Measurements from ENCODE around the gene CERS1.
A peak's percentile ranks its signal among the peaks of the same experiment; 100 is the strongest.

The CERS1 gene

DNA sequence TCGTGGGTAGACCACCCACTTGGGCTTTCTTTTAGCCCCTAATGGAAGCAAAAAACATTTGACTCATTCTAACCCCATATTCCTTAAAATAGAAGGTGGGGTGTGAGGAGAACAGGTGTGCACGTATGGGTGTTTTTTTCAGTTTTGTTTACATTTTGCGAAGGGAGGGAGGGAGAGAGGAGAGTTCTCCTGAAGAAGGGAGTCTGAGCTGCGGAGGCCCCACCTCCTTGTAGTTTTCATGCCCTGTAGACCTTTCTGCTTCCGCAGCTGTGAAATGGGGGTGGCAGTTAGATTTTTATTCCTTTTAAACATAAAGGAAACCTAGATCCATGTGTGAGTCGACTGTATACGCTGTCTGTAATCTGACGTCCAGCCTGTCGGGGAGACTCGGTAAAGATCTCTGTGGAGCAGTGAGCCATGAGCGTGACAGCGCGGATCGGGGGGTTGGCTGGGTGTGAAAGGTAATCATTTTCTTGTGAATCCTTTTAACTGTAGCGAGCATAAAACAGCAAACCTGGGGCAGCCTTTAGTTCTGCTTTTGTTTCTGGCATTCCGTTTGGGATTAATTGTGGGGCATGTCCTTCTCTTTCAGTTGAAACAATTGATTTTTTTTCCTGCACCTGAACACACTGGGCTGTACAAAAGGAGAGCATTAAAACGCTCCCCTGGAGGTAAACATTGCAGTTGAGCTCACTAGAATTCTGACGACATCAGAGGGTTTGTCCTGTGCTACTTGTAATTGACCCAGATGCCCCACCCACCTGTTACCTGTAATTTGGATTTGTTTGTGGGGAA, 61.9 kb downstream of the CERS1 start:
- DNase-seq: no peak

GRCh38 chr19:18833141-18833476, 62.8 kb downstream of the CERS1 start:
- peak; percentile 17 for DNase-seq

- peak; percentile 40 for DNase-seq
Measured at GRCh38 chr19:18832306-18833140, 63.4 kb downstream of the CERS1 start.

GRCh38 chr19:18831524-18832305, 64.2 kb downstream of the CERS1 start, which contains the start of gene UPF1:
Gene UPF1, plus strand, starts transcription at chr19:18831959. Its CDS starts 251 bp downstream, at chr19:18832210.
- peak; percentile 95 for DNase-seq

DNA sequence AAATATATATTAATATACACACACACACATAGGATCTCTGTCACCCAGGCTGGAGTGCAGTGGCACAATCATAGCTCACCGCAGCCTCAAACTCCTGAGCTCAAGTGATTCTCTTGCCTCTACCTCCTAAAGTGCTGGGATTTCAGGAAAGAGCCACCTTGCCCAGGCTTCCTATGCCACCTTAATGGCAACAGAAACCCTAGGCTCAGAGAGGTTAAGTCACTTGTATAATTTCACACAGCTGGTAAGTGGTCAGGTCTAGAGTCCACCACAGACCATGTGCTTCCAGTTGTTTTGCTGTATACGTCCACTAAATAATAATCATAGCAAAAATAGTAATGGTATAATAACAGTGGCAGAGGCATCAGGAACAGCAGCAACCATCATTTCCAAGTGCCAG, 65.5 kb downstream of the CERS1 start:
- no peak for DNase-seq

GRCh38 chr19:18828786-18829185, 67.2 kb downstream of the CERS1 start:
- peak; percentile 11 for DNase-seq
